ENCODE measurements around the gene RGS6.

- no peak for TF ChIP-seq CTCF (conservative IDR thresholded peaks at IDR 0.05 in 1 of 2, IDR thresholded peaks at IDR 0.05 in 1 of 2; ENCODE audit: low read depth in 1 of 2, low read length in 2 of 2)
- no peak for TF ChIP-seq EZH2 (IDR thresholded peaks at IDR 0.05; ENCODE audit: low read length, missing control alignments)
These were observed 64.4 kb downstream of the RGS6 start for GRCh38 chr14:71996610-71997009.

Measured in fibroblast of lung (primary cell).